ENCODE results near the gene VPS54. TPM values are rescaled to one million over a fixed set of nuclear protein-coding genes. Genes with fewer than 3 reads are reported as not detected.

The VPS54 gene
- total and polyA plus RNA-seq, 4 donors: 12.5 to 49.3 (median 15.7) TPM

- DNase-seq (no peak), ATAC-seq (ENCODE audit: insufficient read depth, low FRiP score) (no peak)
- H3K4me3 ChIP-seq: no peak overlapping the region
- H3K9me3 ChIP-seq (ENCODE audit: control insufficient read depth in 4 of 4, insufficient read depth in 3 of 4, low read length in 3 of 4): peaks cover 0 to 5% (median 0%) of the 10 kb centered on the region in 4 donors
- no peaks in the 10 kb centered on the region for H3K27me3 ChIP-seq (ENCODE audit: control insufficient read depth in 3 of 3, insufficient read depth in 3 of 3, low read length in 2 of 3)
- no peak overlapping the region for H3K9ac ChIP-seq (ENCODE audit: insufficient read depth in 1 of 2, low read length in 2 of 2)
- no peak for TF ChIP-seq CTCF (IDR thresholded peaks at IDR 0.05; ENCODE audit: control extremely low read depth, extremely low read depth)
- 68 to 75% methylated on average over 6 of the region's 6 CpGs for WGBS, 2 donors
- peaks cover 0 to 26% (median 10%) of the 10 kb centered on the region in 4 donors for H3K36me3 ChIP-seq (ENCODE audit: control insufficient read depth in 4 of 4, insufficient read depth in 4 of 4, low read length in 4 of 4)
- no peak overlapping the region for H3K27ac ChIP-seq (ENCODE audit: low read depth in 1 of 2, low read length in 1 of 2)
- H3K4me1 ChIP-seq (ENCODE audit: control insufficient read depth in 5 of 5, insufficient read depth in 5 of 5, low read length in 5 of 5): peaks cover 0 to 45% (median 1%) of the 10 kb centered on the region in 5 donors
These were observed 146.5 kb downstream of the VPS54 start for GRCh38 chr2:63872571-63873328.

GRCh38 chr2:63871864-63872263, 147.4 kb downstream of the VPS54 start:
- peaks cover 0 to 5% (median 0%) of the 10 kb centered on the region in 4 donors for H3K9me3 ChIP-seq (ENCODE audit: control insufficient read depth in 4 of 4, insufficient read depth in 3 of 4, low read length in 3 of 4)
- no peak overlapping the region for H3K4me3 ChIP-seq
- no peak for ATAC-seq (ENCODE audit: insufficient read depth, low FRiP score)
- WGBS, 2 donors: 66 to 85% methylated on average over 4 of the region's 4 CpGs
- H3K36me3 ChIP-seq (ENCODE audit: control insufficient read depth in 4 of 4, insufficient read depth in 4 of 4, low read length in 4 of 4): peaks cover 0 to 22% (median 10%) of the 10 kb centered on the region in 4 donors
- H3K9ac ChIP-seq (ENCODE audit: insufficient read depth in 1 of 2, low read length in 2 of 2): no peak overlapping the region
- H3K27ac ChIP-seq (ENCODE audit: low read depth in 1 of 2, low read length in 1 of 2): no peak overlapping the region
- peaks cover 0 to 45% (median 1%) of the 10 kb centered on the region in 5 donors for H3K4me1 ChIP-seq (ENCODE audit: control insufficient read depth in 5 of 5, insufficient read depth in 5 of 5, low read length in 5 of 5)
- DNase-seq: no peak
- TF ChIP-seq CTCF (IDR thresholded peaks at IDR 0.05; ENCODE audit: control extremely low read depth, extremely low read depth): no peak
- no peaks in the 10 kb centered on the region for H3K27me3 ChIP-seq (ENCODE audit: control insufficient read depth in 3 of 3, insufficient read depth in 3 of 3, low read length in 2 of 3)

GRCh38 chr2:63870679-63871078, 148.5 kb downstream of the VPS54 start:
- Histone ChIP-seq H3K9ac (ENCODE audit: insufficient read depth in 1 of 2, low read length in 2 of 2) (no peak overlapping the region), H3K27me3 (ENCODE audit: control insufficient read depth in 3 of 3, insufficient read depth in 3 of 3, low read length in 2 of 3) (no peaks in the 10 kb centered on the region), H3K9me3 (ENCODE audit: control insufficient read depth in 4 of 4, insufficient read depth in 3 of 4, low read length in 3 of 4) (peaks cover 0 to 5% (median 0%) of the 10 kb centered on the region in 4 donors), H3K36me3 (ENCODE audit: control insufficient read depth in 4 of 4, insufficient read depth in 4 of 4, low read length in 4 of 4) (peaks cover 0 to 16% (median 10%) of the 10 kb centered on the region in 4 donors), H3K4me1 (ENCODE audit: control insufficient read depth in 5 of 5, insufficient read depth in 5 of 5, low read length in 5 of 5) (peaks cover 0 to 44% (median 1%) of the 10 kb centered on the region in 5 donors), H3K27ac (ENCODE audit: low read depth in 1 of 2, low read length in 1 of 2) (no peak overlapping the region), H3K4me3 (no peak overlapping the region)
- ATAC-seq (ENCODE audit: insufficient read depth, low FRiP score) (no peak), DNase-seq (no peak)
- no peak for TF ChIP-seq CTCF (IDR thresholded peaks at IDR 0.05; ENCODE audit: control extremely low read depth, extremely low read depth)
- WGBS, 2 donors: 95 to 96% methylated on average over 4 of the region's 4 CpGs

Data from lung (tissue), 12 donors.